LNCaP clone FGC (cell line): ENCODE data around the gene IGF2BP3.

Experiments
- DNase-seq: peaks from one replicate; pipeline ENCODE4 v3.0.0-alpha.2; 2011; ENCODE audit warnings: low read depth
- H3K4me3 ChIP-seq: 2 replicates; pipeline ENCODE4 v1.5.1; 2011; ENCODE audit warnings: mild to moderate bottlenecking, low read depth, low read length, control low read depth
- CTCF ChIP-seq: IDR thresholded peaks from 2 replicates; pipeline ENCODE4 v1.5.1; 2012; ENCODE audit warnings: mild to moderate bottlenecking; ENCODE audit not compliant: control insufficient read depth, insufficient read depth; ENCODE audit errors: extremely low read depth

The IGF2BP3 gene

DNA sequence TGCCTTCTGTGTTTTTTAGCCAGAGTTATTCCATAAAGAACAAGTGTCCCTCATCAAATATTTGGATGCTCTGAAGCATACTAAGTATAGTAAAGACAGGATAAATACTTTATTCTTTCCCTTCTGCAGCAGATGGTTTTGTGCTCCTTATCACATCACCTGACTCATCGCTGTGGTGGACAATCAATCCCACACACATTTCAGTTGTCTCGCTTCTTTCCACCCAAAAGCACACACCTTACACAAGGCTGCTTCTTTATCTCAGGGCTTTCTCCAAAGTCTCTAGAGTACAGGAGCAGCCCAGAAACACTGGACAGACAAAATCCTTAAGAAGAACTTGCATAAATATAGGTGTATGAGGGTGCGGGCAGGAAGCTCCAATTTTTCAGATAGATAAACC lies 43.4 kb downstream of the IGF2BP3 start:
- no peak overlapping the region for H3K4me3 ChIP-seq
- DNase-seq = no peak
- no peak for TF ChIP-seq CTCF

DNA sequence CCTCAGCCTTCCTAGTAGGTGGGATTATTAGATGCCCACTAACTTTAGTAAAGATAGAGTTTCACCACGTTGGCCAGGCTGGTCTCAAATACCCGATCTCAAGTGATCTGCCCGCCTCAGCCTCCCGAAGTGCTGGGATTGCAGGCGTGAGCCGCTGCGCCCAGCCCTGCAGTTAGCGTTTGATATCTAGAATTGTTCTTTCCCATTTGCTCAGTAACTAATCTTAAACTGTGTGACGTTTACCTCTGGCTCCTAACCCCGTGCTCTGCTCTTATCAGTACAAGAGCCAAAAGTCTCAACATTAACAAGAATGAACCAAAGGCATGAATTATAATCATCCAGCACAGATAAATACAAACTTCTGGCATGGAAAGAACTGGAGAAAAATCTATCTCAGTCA lies 47.4 kb downstream of the IGF2BP3 start:
- H3K4me3 ChIP-seq = no peak overlapping the region
- no peak for TF ChIP-seq CTCF
- no peak for DNase-seq

DNA sequence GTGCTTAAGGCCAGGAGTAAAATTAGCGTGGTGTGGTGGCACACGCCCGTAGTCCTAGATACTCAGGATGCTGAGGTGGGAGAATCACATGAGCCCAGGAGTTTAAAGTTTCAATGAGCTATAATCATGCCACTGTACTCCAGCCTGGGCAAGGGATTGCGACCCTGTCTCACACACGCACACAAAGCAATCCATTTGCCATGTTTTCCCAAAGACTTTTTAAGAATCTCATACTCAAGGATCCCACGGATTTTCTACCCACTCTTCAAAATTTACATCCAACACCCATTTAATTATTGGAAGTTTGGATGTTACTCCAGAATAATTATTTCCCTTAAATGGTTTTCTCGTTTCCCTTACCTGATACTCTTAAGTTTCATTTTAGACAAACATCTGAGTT lies 47.9 kb downstream of the IGF2BP3 start:
- TF ChIP-seq CTCF = no peak
- H3K4me3 ChIP-seq = no peak overlapping the region
- no peak for DNase-seq

DNA sequence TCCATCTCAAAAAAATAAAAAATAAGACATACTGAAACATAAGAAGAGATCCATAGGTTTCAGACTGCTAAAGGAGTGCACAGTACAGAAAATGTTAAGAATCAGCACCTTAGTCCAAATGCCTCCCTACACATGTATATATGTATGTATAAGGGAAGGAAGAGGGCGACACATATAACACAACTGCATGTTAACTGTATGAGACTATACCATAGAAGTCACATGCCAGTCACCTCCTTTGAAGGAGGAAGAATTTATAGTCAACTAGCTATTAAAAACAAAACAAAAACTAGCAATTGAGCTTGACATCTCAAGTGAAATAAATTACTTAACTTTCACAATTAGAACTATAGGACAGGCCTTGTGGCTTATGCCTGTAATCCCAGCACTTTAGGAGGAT lies 50.4 kb downstream of the IGF2BP3 start:
- no peak for TF ChIP-seq CTCF
- no peak overlapping the region for H3K4me3 ChIP-seq
- no peak for DNase-seq

DNA sequence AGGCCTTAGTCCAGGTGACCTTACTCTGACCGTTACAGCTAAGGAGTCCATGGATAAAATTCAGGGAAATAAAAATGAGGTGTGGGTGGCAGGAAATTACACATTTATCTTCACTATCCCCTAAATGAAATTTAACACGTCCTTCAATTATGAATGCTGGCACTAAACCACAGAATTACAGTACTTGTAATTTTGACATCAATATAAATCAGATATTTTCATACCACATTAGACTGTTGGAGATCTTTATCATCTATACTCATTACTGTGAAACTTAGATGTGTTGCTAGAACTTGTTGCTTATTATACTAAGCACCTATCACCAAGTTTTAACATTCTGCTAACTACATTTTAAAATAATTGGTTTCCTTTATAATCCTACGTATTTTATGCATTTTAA lies 51.1 kb downstream of the IGF2BP3 start:
- no peak for TF ChIP-seq CTCF
- DNase-seq = no peak
- no peak overlapping the region for H3K4me3 ChIP-seq

GRCh38 chr7:23418046-23418445 lies 52.2 kb downstream of the IGF2BP3 start:
- no peak for DNase-seq
- TF ChIP-seq CTCF = no peak
- no peak overlapping the region for H3K4me3 ChIP-seq

DNA sequence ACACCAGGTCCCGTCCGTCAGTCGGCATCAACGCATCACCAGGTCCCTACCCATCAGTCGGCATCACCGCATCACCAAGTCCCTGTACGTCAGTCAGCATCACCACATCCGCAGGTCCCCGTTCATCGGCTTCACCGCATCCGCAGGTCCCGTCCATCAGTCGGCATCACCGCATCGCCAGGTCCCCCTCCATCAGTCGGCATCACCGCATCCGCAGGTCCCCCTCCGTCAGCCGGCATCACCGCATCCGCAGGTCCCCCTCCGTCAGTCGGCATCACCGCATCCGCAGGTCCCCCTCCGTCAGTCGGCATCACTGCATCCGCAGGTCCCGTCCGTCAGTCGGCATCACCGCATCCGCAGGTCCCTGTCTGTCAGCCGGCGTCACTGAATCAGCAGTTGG lies 55.1 kb downstream of the IGF2BP3 start:
- H3K4me3 ChIP-seq = no peak overlapping the region
- TF ChIP-seq CTCF = no peak
- DNase-seq = no peak
